GM12878 (cell line): ENCODE measurements around the gene ZNF160. TPM values are rescaled to one million over a fixed set of nuclear protein-coding genes. Genes with fewer than 3 reads are reported as not detected.

Experiments used
- ATAC-seq: fragments of 200-7000 bp; cut with Tn5 transposase; 3 replicates; pipeline ENCODE4 v1.9.1; 2020; ENCODE audit warnings: mild to moderate bottlenecking, moderate library complexity
- BruUV-seq: library from RNA; stranded (reverse); fragments of 400-500 nt; replicated peaks from 2 replicates; lab custom pipeline; 2021; lab: Mats Ljungman, UMichigan
- CTCF ChIA-PET: fragments of 300-600 bp; sonication (Branson Sonifier 250); formaldehyde crosslinking; extraction: SDS; loops from one replicate; lab custom pipeline; 2021; ENCODE audit warnings: inconsistent platforms; lab: Yijun Ruan, JAX
- POLR2A ChIA-PET: fragments of 350-600 bp; formaldehyde crosslinking; extraction: SDS; loops from one replicate; lab custom pipeline; 2021; ENCODE audit warnings: inconsistent platforms; lab: Charles Lee
- RAD21 ChIA-PET: fragments of 300-600 bp; sonication (Branson Sonifier 250); formaldehyde crosslinking; loops from one replicate; lab custom pipeline; 2023; ENCODE audit warnings: antibody characterized with exemption; ENCODE audit not compliant: unreplicated experiment; lab: Charles Lee
- SMC1A ChIA-PET: fragments of 300-600 bp; sonication (Branson Sonifier 250); formaldehyde crosslinking; loops from one replicate; lab custom pipeline; 2023; ENCODE audit not compliant: unreplicated experiment, uncharacterized antibody; lab: Charles Lee
- DNase-seq: peaks from one replicate; pipeline ENCODE4 v3.0.0-alpha.2; 2011; ENCODE audit warnings: low read depth, low spot score
- FAIRE-seq: peaks from 3 replicates; lab custom pipeline; 2011; peaks lifted over from hg19 to GRCh38; lab: Jason Lieb, UNC
- H2AFZ ChIP-seq: 2 replicates; pipeline ENCODE4 v1.6.0; 2011; ENCODE audit warnings: low read depth, low read length, control low read depth; ENCODE audit not compliant: control insufficient read depth
- H3K27ac ChIP-seq: 2 replicates; pipeline ENCODE4 v1.5.1; 2011; ENCODE audit warnings: control low read depth; ENCODE audit not compliant: control insufficient read depth, insufficient read depth
- H3K27me3 ChIP-seq, 2 experiments: replicated peaks in 1 of 2; 2 replicates each; pipeline versions ENCODE4 v1.6.0 to v1.6.1; 2011; ENCODE audit warnings: low read length in 1 of 2; ENCODE audit not compliant: control insufficient read depth in 2 of 2, insufficient read depth in 2 of 2
- H3K36me3 ChIP-seq, 2 experiments: 2 replicates each; pipeline ENCODE4 v1.5.1; 2011; ENCODE audit warnings: low read length in 1 of 2; ENCODE audit not compliant: control insufficient read depth in 2 of 2, insufficient read depth in 2 of 2
- H3K4me1 ChIP-seq: 2 replicates; pipeline ENCODE4 v1.6.1; 2011; ENCODE audit warnings: mild to moderate bottlenecking, low read length, moderate library complexity, mixed read lengths; ENCODE audit not compliant: control insufficient read depth, insufficient read depth
- H3K4me2 ChIP-seq: 2 replicates; pipeline ENCODE4 v1.6.0; 2011; ENCODE audit warnings: control low read depth; ENCODE audit not compliant: control insufficient read depth, insufficient read depth
- H3K4me3 ChIP-seq: fragments of 200-600 bp; sonication (generic); 2 replicates; pipeline ENCODE4 v1.5.1; 2016
- H3K79me2 ChIP-seq: 2 replicates; pipeline ENCODE4 v1.6.0; 2011; ENCODE audit warnings: low read length; ENCODE audit not compliant: control insufficient read depth, insufficient read depth
- H3K9ac ChIP-seq: 2 replicates; pipeline ENCODE4 v1.8.0; 2011; ENCODE audit warnings: low read length, control low read depth, mixed read lengths; ENCODE audit not compliant: control insufficient read depth, insufficient read depth
- H3K9me3 ChIP-seq: replicated peaks from 3 replicates; pipeline ENCODE4 v1.5.1; 2011; ENCODE audit warnings: mild to moderate bottlenecking, low read length; ENCODE audit not compliant: control insufficient read depth, insufficient read depth
- H4K20me1 ChIP-seq: 2 replicates; pipeline ENCODE4 v1.6.0; 2011; ENCODE audit not compliant: control insufficient read depth, insufficient read depth
- CUX1 ChIP-seq: IDR thresholded peaks from 2 replicates; pipeline ENCODE4 v1.6.1; 2012; ENCODE audit warnings: improper control_type of control experiment, low read depth, low read length; ENCODE audit not compliant: insufficient replicate concordance
- HDAC2 ChIP-seq: fragments of 200-600 bp; sonication (generic); IDR thresholded peaks from 2 replicates; pipeline ENCODE4 v1.6.1; 2017
- IKZF1 ChIP-seq: fragments of 450-650 bp; conservative IDR thresholded peaks from 2 replicates; pipeline ENCODE4 v1.6.1; 2017; ENCODE audit warnings: antibody characterized with exemption, mild to moderate bottlenecking
- NBN ChIP-seq: fragments of 450-650 bp; IDR thresholded peaks from 2 replicates; pipeline ENCODE4 v1.6.1; 2016
- NFYA ChIP-seq: IDR thresholded peaks from 2 replicates; pipeline ENCODE4 v1.6.1; 2011; ENCODE audit warnings: low read depth, mild to moderate bottlenecking, low read length, improper control_type of control experiment, borderline replicate concordance
- RELB ChIP-seq: fragments of 450-650 bp; IDR thresholded peaks from 2 replicates; pipeline ENCODE4 v1.6.1; 2017; ENCODE audit warnings: low read depth, mild to moderate bottlenecking, moderate library complexity
- SREBF2 ChIP-seq: IDR thresholded peaks from 2 replicates; pipeline ENCODE4 v1.6.1; 2012; ENCODE audit warnings: mild to moderate bottlenecking, low read length
- ZBTB11 ChIP-seq: fragments of 450-650 bp; formaldehyde crosslinking; IDR thresholded peaks from 2 replicates; pipeline ENCODE4 v1.5.0; 2022; ENCODE audit warnings: mild to moderate bottlenecking, missing genetic modification characterization
- ZNF217 ChIP-seq: fragments of 450-650 bp; IDR thresholded peaks from 2 replicates; pipeline ENCODE4 v1.6.1; 2017; ENCODE audit warnings: antibody characterized with exemption, mild to moderate bottlenecking
- ZNF384 ChIP-seq: IDR thresholded peaks from 2 replicates; pipeline ENCODE4 v1.6.1; 2012; ENCODE audit warnings: low read depth, mild to moderate bottlenecking, low read length, improper control_type of control experiment, borderline replicate concordance
- ZNF622 ChIP-seq: fragments of 450-650 bp; IDR thresholded peaks from 2 replicates; pipeline ENCODE4 v1.6.1; 2017; ENCODE audit warnings: mild to moderate bottlenecking, inconsistent platforms
- WGBS: methylation state at CpG from one replicate; pipeline ENCODE4 v1.1.6; 2016; ENCODE audit warnings: low lambda C conversion rate; ENCODE audit not compliant: insufficient replicate concordance, insufficient coverage; ENCODE audit errors: missing lambda C conversion rate; 5-methylcytosine and 5-hydroxymethylcytosine counted together
- in situ Hi-C: fragments of 300-500 bp; cut with MboI; formaldehyde crosslinking; loops from 9 replicates; pipeline ENCODE4 v1.14.3; 2018; ENCODE audit warnings: mixed read lengths
- intact Hi-C: fragments of 100-400 bp; cut with micrococcal nuclease; formaldehyde crosslinking; loops from one replicate; pipeline ENCODE4 v1.14.2; 2022; ENCODE audit not compliant: unreplicated experiment
- polyA plus RNA-seq, 11 experiments: library from polyadenylated mRNA; depleted of rRNA in 4 of 11; unstranded in 6 of 11; stranded (reverse) in 5 of 11; fragments of >200 nt; fragmentation: Nextera tagmentation in 4 of 11; fragmentation: Illumina TruSeq in 1 of 11; extraction: Ambion mirVana in 4 of 11; extraction: Trizol in 1 of 11; gene quantifications; 1 replicate in 1 of 11; 2 replicates in 10 of 11; pipeline versions ENCODE4 v1.2.1 to v1.2.3, GENCODE V29; 2011 to 2016; ENCODE audit warnings: inconsistent platforms in 2 of 11, missing spikeins in 2 of 11, low read depth in 1 of 11
- total RNA-seq, 4 experiments: library from RNA; depleted of rRNA in 3 of 4; stranded (reverse); fragments of >200 nt in 3 of 4; fragmentation: Illumina TruSeq in 1 of 4; extraction: Trizol in 1 of 4; gene quantifications; 2 replicates each; pipeline versions ENCODE4 v1.2.1 to v1.2.3, GENCODE V29; 2013 to 2021

ZNF160 gene
- total and polyA plus RNA-seq, 10 of the 15 experiments (the other 5 are each of a cell fraction or from before 2014, with no cell fraction given): 2.8 to 18.6 (median 12.1) TPM

DNA sequence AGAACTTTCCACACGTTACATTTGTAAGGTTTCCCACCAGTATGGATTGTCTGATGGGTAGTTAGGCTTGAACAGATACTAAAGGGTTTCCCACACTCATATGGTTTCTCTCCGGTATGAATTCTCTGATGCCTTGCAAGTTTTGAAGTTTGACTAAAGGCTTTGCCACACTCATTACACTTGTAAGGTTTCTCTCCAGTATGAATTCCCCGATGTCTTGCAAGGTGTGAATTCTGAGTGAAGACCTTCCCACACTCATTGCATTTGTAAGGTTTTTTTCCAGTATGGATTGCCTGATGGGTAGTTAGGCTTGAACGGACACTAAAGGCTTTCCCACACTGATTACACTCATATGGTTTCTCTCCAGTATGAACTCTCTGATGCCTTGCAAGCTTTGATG is 37.1 kb upstream of the ZNF160 start (continued):
- TF ChIP-seq ZNF384: no peak
- TF ChIP-seq RELB: no peak
- TF ChIP-seq ZBTB11 (CRISPR knock-in tag): no peak
- no peak for TF ChIP-seq HDAC2

DNA sequence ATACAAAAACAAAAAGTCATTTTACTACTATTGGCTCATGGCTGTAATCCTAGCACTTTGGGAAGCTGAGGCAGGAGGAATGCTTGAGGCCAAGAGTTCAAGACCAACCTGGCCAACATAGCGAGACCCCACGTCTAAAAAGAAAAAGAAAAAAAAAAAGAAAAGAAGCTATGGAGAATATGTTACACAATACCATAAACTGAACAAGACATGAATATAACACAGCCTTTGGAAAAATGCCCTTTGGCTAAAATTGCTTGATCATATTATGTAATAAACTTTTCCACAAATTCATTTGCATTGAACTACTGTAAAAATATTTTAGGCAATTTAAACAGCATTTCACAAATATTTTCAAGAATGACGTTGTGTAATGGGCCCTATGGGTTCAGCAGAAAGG is 33.2 kb upstream of the ZNF160 start:
- H3K79me2 ChIP-seq: no peaks in the 10 kb centered on the region
- H3K4me2 ChIP-seq: no peak overlapping the region
- 91% methylated on average over 3 of the region's 3 CpGs for WGBS
- H3K36me3 ChIP-seq: no peaks in the 10 kb centered on the region
- no peak overlapping the region for H3K4me3 ChIP-seq
- no TSS peak for BruUV-seq
- ChIA-PET CTCF (no interaction called here), RAD21 (no interaction called here), POLR2A (no interaction called here), SMC1A (no interaction called here)
- H3K27ac ChIP-seq: no peak overlapping the region
- H3K9ac ChIP-seq: no peak overlapping the region
- FAIRE-seq (no peak), ATAC-seq (no peak), DNase-seq (no peak)
- no peak overlapping the region for H2AFZ ChIP-seq
- intact Hi-C loops (no loop called here), in situ Hi-C loops (no loop called here)
- peaks cover 13% of the 10 kb centered on the region for H3K9me3 ChIP-seq
- H3K4me1 ChIP-seq: no peaks in the 10 kb centered on the region
- no peaks in the 10 kb centered on the region for H3K27me3 ChIP-seq
- no peaks in the 10 kb centered on the region for H4K20me1 ChIP-seq
- TF ChIP-seq IKZF1: no peak
- no peak for TF ChIP-seq CUX1
- TF ChIP-seq ZNF217: no peak
- TF ChIP-seq ZNF622: no peak
- TF ChIP-seq NBN: no peak
- TF ChIP-seq SREBF2: no peak
- no peak for TF ChIP-seq NFYA
